ENCODE data around the gene TMEM98.

TMEM98 gene

GRCh38 chr17:32955155-32955554 lies 27.2 kb downstream of the TMEM98 start:
- no peak for TF ChIP-seq SIN3A (IDR thresholded peaks at IDR 0.05; ENCODE audit: borderline replicate concordance, insufficient read depth, low read length)
- no peak for TF ChIP-seq REST (IDR thresholded peaks at IDR 0.05; ENCODE audit: insufficient read depth in 1 of 2, low read depth in 2 of 2, low read length in 2 of 2)
- TF ChIP-seq POLR2AphosphoS5 (IDR thresholded peaks at IDR 0.05; ENCODE audit: low read depth, low read length), result no peak
- no peak for TF ChIP-seq FOXP2 (optimal IDR thresholded peaks at IDR 0.05; ENCODE audit: borderline replicate concordance, extremely low read depth, extremely low read length, insufficient read depth)
- no peak for TF ChIP-seq TAF1 (IDR thresholded peaks at IDR 0.05; ENCODE audit: borderline replicate concordance, insufficient read depth, low read length)

GRCh38 chr17:32956240-32956970 lies 28.5 kb downstream of the TMEM98 start:
- no peak for TF ChIP-seq REST (IDR thresholded peaks at IDR 0.05; ENCODE audit: insufficient read depth in 1 of 2, low read depth in 2 of 2, low read length in 2 of 2)

- TF ChIP-seq FOXP2 (optimal IDR thresholded peaks at IDR 0.05; ENCODE audit: borderline replicate concordance, extremely low read depth, extremely low read length, insufficient read depth) (no peak), REST (IDR thresholded peaks at IDR 0.05; ENCODE audit: insufficient read depth in 1 of 2, low read depth in 2 of 2, low read length in 2 of 2) (no peak), SIN3A (IDR thresholded peaks at IDR 0.05; ENCODE audit: borderline replicate concordance, insufficient read depth, low read length) (no peak), TAF1 (IDR thresholded peaks at IDR 0.05; ENCODE audit: borderline replicate concordance, insufficient read depth, low read length) (no peak), POLR2AphosphoS5 (IDR thresholded peaks at IDR 0.05; ENCODE audit: low read depth, low read length) (no peak)
Measured at GRCh38 chr17:32958418-32958817, 30.5 kb downstream of the TMEM98 start.

DNA sequence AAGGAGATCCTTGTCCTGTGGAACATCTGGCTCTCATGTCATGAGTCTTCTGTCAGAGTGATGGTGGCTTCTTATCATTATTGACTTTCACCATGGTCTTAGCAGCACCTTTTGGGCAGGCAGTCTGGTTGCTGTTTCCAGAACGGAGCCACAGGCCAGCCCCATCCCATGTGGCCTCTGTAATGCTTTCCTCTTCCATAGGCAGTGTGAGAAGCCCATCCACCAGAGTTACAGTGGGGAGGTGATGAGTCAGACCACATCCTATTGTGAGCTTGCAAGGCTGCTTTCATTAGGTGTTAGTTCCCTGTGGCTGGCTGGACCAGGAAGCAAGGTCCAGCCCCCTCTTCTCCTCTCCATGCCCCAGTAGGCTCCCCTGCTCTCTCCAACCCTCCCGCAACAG lies 32.9 kb downstream of the TMEM98 start:
- TF ChIP-seq FOXP2 (optimal IDR thresholded peaks at IDR 0.05; ENCODE audit: borderline replicate concordance, extremely low read depth, extremely low read length, insufficient read depth) (no peak), POLR2AphosphoS5 (IDR thresholded peaks at IDR 0.05; ENCODE audit: low read depth, low read length) (no peak), REST (IDR thresholded peaks at IDR 0.05; ENCODE audit: insufficient read depth in 1 of 2, low read depth in 2 of 2, low read length in 2 of 2) (no peak), TAF1 (IDR thresholded peaks at IDR 0.05; ENCODE audit: borderline replicate concordance, insufficient read depth, low read length) (no peak), SIN3A (IDR thresholded peaks at IDR 0.05; ENCODE audit: borderline replicate concordance, insufficient read depth, low read length) (no peak)

GRCh38 chr17:32962320-32962711 lies 34.4 kb downstream of the TMEM98 start:
- TF ChIP-seq FOXP2 (optimal IDR thresholded peaks at IDR 0.05; ENCODE audit: borderline replicate concordance, extremely low read depth, extremely low read length, insufficient read depth), result no peak
- no peak for TF ChIP-seq POLR2AphosphoS5 (IDR thresholded peaks at IDR 0.05; ENCODE audit: low read depth, low read length)
- TF ChIP-seq TAF1 (IDR thresholded peaks at IDR 0.05; ENCODE audit: borderline replicate concordance, insufficient read depth, low read length), result no peak
- TF ChIP-seq REST (IDR thresholded peaks at IDR 0.05; ENCODE audit: insufficient read depth in 1 of 2, low read depth in 2 of 2, low read length in 2 of 2), result no peak
- TF ChIP-seq SIN3A (IDR thresholded peaks at IDR 0.05; ENCODE audit: borderline replicate concordance, insufficient read depth, low read length), result no peak

Measured in PFSK-1 (cell line).